HepG2 (cell line): ENCODE measurements around the gene GLRB. TPM values are rescaled to one million over a fixed set of nuclear protein-coding genes. Genes with fewer than 3 reads are reported as not detected.

Experiments used
- ATAC-seq: fragments of 200-7000 bp; cut with Tn5 transposase; 3 replicates; pipeline ENCODE4 v1.9.1; 2020; ENCODE audit warnings: mild to moderate bottlenecking, moderate library complexity
- BruUV-seq: library from RNA; stranded (reverse); fragments of 400-500 nt; replicated peaks from 2 replicates; lab custom pipeline; 2021; lab: Mats Ljungman, UMichigan
- CTCF ChIA-PET: fragments of 300-600 bp; formaldehyde crosslinking; extraction: SDS; loops from one replicate; lab custom pipeline; 2021; ENCODE audit warnings: low total read pairs, inconsistent platforms, low intra/inter-chr PET ratio; lab: Yijun Ruan, JAX
- POLR2A ChIA-PET: fragments of 350-600 bp; sonication (Branson Sonifier 250); formaldehyde crosslinking; loops from one replicate; lab custom pipeline; 2020; ENCODE audit warnings: antibody characterized with exemption, inconsistent platforms; lab: Yijun Ruan, JAX
- DNase-seq: peaks from one replicate; pipeline ENCODE4 v3.0.0-alpha.2; 2015; ENCODE audit warnings: low spot score
- FAIRE-seq: peaks from 3 replicates; lab custom pipeline; 2011; peaks lifted over from hg19 to GRCh38; lab: Jason Lieb, UNC
- H2AFZ ChIP-seq: one replicate; pipeline ENCODE4 v1.6.1; 2011; ENCODE audit warnings: low read length, inconsistent platforms
- H3K27ac ChIP-seq: fragments of 300-600 bp; 3 replicates; pipeline ENCODE4 v1.8.0; 2011; ENCODE audit warnings: mixed run types, mild to moderate bottlenecking, mixed read lengths, low read length, inconsistent platforms; ENCODE audit not compliant: insufficient read depth; ENCODE audit errors: extremely low read length
- H3K27me3 ChIP-seq, 2 experiments: fragments of 200-600 bp in 1 of 2; 2 replicates in 1 of 2; 3 replicates in 1 of 2; pipeline versions ENCODE4 v1.6.0 to v1.8.0; 2011; ENCODE audit warnings: low read length in 2 of 2, mild to moderate bottlenecking in 2 of 2, moderate library complexity in 2 of 2, inconsistent platforms in 1 of 2; ENCODE audit not compliant: insufficient read depth in 2 of 2, control insufficient read depth in 1 of 2
- H3K36me3 ChIP-seq, 2 experiments: fragments of 200-600 bp in 1 of 2; replicated peaks in 1 of 2; 2 replicates in 1 of 2; 3 replicates in 1 of 2; pipeline versions ENCODE4 v1.5.1 to v1.8.0; 2011; ENCODE audit warnings: low read length in 2 of 2, inconsistent platforms in 1 of 2; ENCODE audit not compliant: insufficient read depth in 2 of 2, control insufficient read depth in 1 of 2
- H3K4me1 ChIP-seq: 2 replicates; pipeline ENCODE4 v1.5.1; 2012; ENCODE audit warnings: low read length, inconsistent platforms; ENCODE audit not compliant: insufficient read depth
- H3K4me2 ChIP-seq: 2 replicates; pipeline ENCODE4 v1.6.0; 2011; ENCODE audit warnings: low read depth, low read length, inconsistent platforms
- H3K4me3 ChIP-seq, 3 experiments: fragments of 200-600 bp in 1 of 3; sonication (generic), shearing (Covaris generic) in 1 of 3; replicated peaks in 1 of 3; 2 replicates each; pipeline ENCODE4 v1.5.1; 2011 to 2016; ENCODE audit warnings: low read length in 3 of 3, inconsistent platforms in 2 of 3, low read depth in 2 of 3, mild to moderate bottlenecking in 2 of 3, control low read depth in 1 of 3, mixed read lengths in 1 of 3; ENCODE audit not compliant: insufficient read depth in 1 of 3
- H3K79me2 ChIP-seq: one replicate; pipeline ENCODE4 v1.6.1; 2011; ENCODE audit warnings: low read length, inconsistent platforms; ENCODE audit not compliant: insufficient read depth
- H3K9ac ChIP-seq: 2 replicates; pipeline ENCODE4 v1.6.0; 2011; ENCODE audit warnings: mild to moderate bottlenecking, low read depth, low read length, inconsistent platforms; ENCODE audit not compliant: insufficient read depth
- H3K9me3 ChIP-seq: 2 replicates; pipeline ENCODE4 v1.5.1; 2012; ENCODE audit warnings: mild to moderate bottlenecking, low read length
- H4K20me1 ChIP-seq: 2 replicates; pipeline ENCODE4 v1.6.0; 2011; ENCODE audit warnings: inconsistent platforms, mild to moderate bottlenecking, low read length, moderate library complexity; ENCODE audit not compliant: insufficient read depth
- HMG20B ChIP-seq: conservative IDR thresholded peaks from 2 replicates; pipeline ENCODE4 v1.6.1; 2016; ENCODE audit warnings: missing genetic modification reagents, missing compliant biosample characterization
- HNRNPH1 ChIP-seq: fragments of 200-400 bp; formaldehyde crosslinking; optimal IDR thresholded peaks from 2 replicates; pipeline ENCODE3; 2017; ENCODE audit warnings: mild to moderate bottlenecking, low read depth, low read length
- MTF2 ChIP-seq: sonication (generic); formaldehyde crosslinking; IDR thresholded peaks from 2 replicates; pipeline ENCODE4 v1.5.0; 2020; ENCODE audit warnings: missing genetic modification reagents, borderline replicate concordance
- PLRG1 ChIP-seq: fragments of 450-650 bp; conservative IDR thresholded peaks from 2 replicates; pipeline ENCODE4 v1.6.1; 2016
- ZBTB7A ChIP-seq: sonication (generic); formaldehyde crosslinking; IDR thresholded peaks from 2 replicates; pipeline ENCODE4 v1.8.0; 2022; ENCODE audit warnings: mild to moderate bottlenecking, missing genetic modification reagents
- ZFP36L1 ChIP-seq: sonication (generic); formaldehyde crosslinking; IDR thresholded peaks from 2 replicates; pipeline ENCODE4 v1.8.0; 2022; ENCODE audit warnings: mild to moderate bottlenecking, missing genetic modification reagents, moderate library complexity
- ZNF260 ChIP-seq: sonication (generic); formaldehyde crosslinking; IDR thresholded peaks from 2 replicates; pipeline ENCODE4 v1.4.0; 2020; ENCODE audit warnings: missing genetic modification reagents, low read depth, mild to moderate bottlenecking, borderline replicate concordance
- ZNF30 ChIP-seq: sonication (generic); formaldehyde crosslinking; IDR thresholded peaks from 2 replicates; pipeline ENCODE4 v1.5.0; 2020; ENCODE audit warnings: mild to moderate bottlenecking, missing genetic modification reagents
- ZNF446 ChIP-seq: sonication (generic); formaldehyde crosslinking; IDR thresholded peaks from 2 replicates; pipeline ENCODE4 v1.5.0; 2020; ENCODE audit warnings: mild to moderate bottlenecking, missing genetic modification reagents
- WGBS: methylation state at CpG from one replicate; pipeline ENCODE4 v1.1.6; 2017; ENCODE audit warnings: low lambda C conversion rate; 5-methylcytosine and 5-hydroxymethylcytosine counted together
- in situ Hi-C: cut with HindIII; loops from 2 replicates; pipeline ENCODE4 v1.10.0; 2017; ENCODE audit warnings: low pct_unique_long_range_greater_than_20kb; ENCODE audit not compliant: extremely low pct_ligation_motif_present
- intact Hi-C: fragments of 100-400 bp; cut with micrococcal nuclease; formaldehyde crosslinking; loops from one replicate; pipeline ENCODE4 v1.10.0; 2022; ENCODE audit not compliant: unreplicated experiment
- polyA plus RNA-seq, 8 experiments: library from polyadenylated mRNA; depleted of rRNA in 3 of 8; stranded (reverse) in 7 of 8; unstranded in 1 of 8; fragments of >200 nt; fragmentation: Illumina TruSeq in 4 of 8; extraction: Trizol in 4 of 8; gene quantifications; 2 replicates each; pipeline versions ENCODE4 v1.2.1 to v1.2.3, GENCODE V29; 2011 to 2016; ENCODE audit warnings: low read depth in 4 of 8, missing spikeins in 1 of 8, mixed read lengths in 1 of 8; ENCODE audit not compliant: insufficient read depth in 1 of 8
- total RNA-seq, 5 experiments: library from RNA; depleted of rRNA; stranded (reverse); fragments of >200 nt; fragmentation: Illumina TruSeq; extraction: Trizol; gene quantifications; 2 replicates each; pipeline ENCODE4 v1.2.3, GENCODE V29; 2016; ENCODE audit warnings: low read depth in 1 of 5
- TF ChIP-seq, protein P1 (sequence below): IDR thresholded peaks from 2 replicates; pipeline ENCODE4 v1.6.1; 2016
- TF ChIP-seq, protein P2 (sequence below): conservative IDR thresholded peaks from 2 replicates; pipeline ENCODE4 v1.6.1; 2018; ENCODE audit warnings: missing genetic modification reagents

Gene GLRB
- total and polyA plus RNA-seq, 2 of the 13 experiments (the other 11 are each of a cell fraction or from before 2014, with no cell fraction given): 0.17 to 0.24 TPM

DNA sequence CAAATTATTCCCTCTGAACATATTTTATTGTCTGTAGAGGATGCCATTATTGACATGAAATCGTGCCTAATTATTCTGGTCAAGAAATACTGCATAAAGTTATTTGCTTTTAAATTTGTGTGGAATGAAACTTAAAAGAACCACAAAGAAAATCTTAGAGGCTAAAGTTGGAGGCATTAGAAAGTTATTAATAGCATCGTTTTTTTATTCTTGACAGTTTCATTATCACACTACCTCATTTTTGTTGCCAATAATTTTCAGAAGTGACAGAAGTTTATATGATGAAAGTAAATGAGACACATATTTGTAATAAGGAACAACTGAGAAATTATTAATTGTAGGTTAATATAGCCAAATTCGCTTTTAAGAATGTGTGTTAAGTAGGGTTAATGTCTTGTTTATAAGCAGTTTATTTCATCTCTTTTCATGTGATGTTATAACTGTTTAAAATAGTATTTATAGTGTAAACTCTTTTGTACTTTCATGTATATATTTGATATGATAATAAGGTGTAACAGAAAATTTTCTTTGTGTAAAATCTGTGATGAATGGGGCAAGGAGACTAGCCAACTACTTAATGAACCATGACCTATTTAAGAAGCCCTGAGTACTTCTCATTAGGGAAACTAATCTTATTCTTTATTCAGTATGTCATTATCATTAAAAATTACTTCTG lies 90.1 kb downstream of the GLRB start:
- DNase-seq (no peak), ATAC-seq (no peak), FAIRE-seq (no peak)
- Histone ChIP-seq H3K9me3 (no peaks in the 10 kb centered on the region), H3K27ac (no peak overlapping the region), H3K36me3 (no peaks in the 10 kb centered on the region), H3K79me2 (no peaks in the 10 kb centered on the region), H3K4me1 (no peaks in the 10 kb centered on the region), H3K4me2 (no peak overlapping the region), H4K20me1 (no peaks in the 10 kb centered on the region), H3K4me3 (no peak overlapping the region), H2AFZ (no peak overlapping the region), H3K27me3 (no peaks in the 10 kb centered on the region; a peak in 1 of 5 replicates), H3K9ac (no peak overlapping the region)
- ChIA-PET POLR2A (no interaction called here), CTCF (no interaction called here)
- intact Hi-C loops (no loop called here), in situ Hi-C loops (no loop called here)
- no TSS peak for BruUV-seq
- under 1% methylated on average over 3 of the region's 3 CpGs for WGBS
- TF ChIP-seq ZNF260 (CRISPR knock-in tag): no peak
- no peak for TF ChIP-seq HNRNPH1
- TF ChIP-seq ZNF30 (CRISPR knock-in tag): no peak
- no peak for TF ChIP-seq ZFP36L1 (CRISPR knock-in tag)
- TF ChIP-seq HMG20B: no peak
- TF ChIP-seq MTF2 (CRISPR knock-in tag): no peak
- no peak for TF ChIP-seq PLRG1
- TF ChIP-seq, protein P1, sequence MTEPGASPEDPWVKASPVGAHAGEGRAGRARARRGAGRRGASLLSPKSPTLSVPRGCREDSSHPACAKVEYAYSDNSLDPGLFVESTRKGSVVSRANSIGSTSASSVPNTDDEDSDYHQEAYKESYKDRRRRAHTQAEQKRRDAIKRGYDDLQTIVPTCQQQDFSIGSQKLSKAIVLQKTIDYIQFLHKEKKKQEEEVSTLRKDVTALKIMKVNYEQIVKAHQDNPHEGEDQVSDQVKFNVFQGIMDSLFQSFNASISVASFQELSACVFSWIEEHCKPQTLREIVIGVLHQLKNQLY: no peak
- TF ChIP-seq, protein P2, sequence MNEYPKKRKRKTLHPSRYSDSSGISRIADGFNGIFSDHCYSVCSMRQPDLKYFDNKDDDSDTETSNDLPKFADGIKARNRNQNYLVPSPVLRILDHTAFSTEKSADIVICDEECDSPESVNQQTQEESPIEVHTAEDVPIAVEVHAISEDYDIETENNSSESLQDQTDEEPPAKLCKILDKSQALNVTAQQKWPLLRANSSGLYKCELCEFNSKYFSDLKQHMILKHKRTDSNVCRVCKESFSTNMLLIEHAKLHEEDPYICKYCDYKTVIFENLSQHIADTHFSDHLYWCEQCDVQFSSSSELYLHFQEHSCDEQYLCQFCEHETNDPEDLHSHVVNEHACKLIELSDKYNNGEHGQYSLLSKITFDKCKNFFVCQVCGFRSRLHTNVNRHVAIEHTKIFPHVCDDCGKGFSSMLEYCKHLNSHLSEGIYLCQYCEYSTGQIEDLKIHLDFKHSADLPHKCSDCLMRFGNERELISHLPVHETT: no peak
- no peak for TF ChIP-seq ZBTB7A (CRISPR knock-in tag)
- TF ChIP-seq ZNF446: no peak
